Measurements from ENCODE around the gene CCKAR.

CCKAR gene

GRCh38 chr4:26457412-26457811, 32.9 kb downstream of the CCKAR start:
- DNase-seq: no peak

DNA sequence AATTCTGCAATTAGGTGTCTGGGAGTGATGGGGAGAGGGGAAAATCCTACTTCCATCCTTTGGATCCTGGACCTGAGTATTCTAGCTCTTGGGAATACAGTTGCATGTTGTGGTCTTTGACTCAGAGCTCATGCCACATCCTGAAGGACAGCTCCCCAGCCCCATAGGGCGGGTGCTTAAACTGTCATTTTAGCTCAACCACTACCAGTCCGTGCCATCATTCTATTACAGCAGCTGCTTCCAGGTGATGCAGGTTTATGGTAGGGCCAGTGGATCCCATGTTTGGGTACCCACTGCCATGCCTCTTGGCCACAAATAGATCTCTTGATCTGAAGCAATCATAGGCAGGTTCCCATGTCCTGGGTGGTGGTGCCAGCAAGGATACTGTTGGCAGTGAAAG, 34.7 kb downstream of the CCKAR start:
- DNase-seq: no peak

- no peak for DNase-seq
Measured at GRCh38 chr4:26454961-26455360, 35.3 kb downstream of the CCKAR start.

GRCh38 chr4:26452565-26453531, 37.4 kb downstream of the CCKAR start:
- no peak for DNase-seq

DNA sequence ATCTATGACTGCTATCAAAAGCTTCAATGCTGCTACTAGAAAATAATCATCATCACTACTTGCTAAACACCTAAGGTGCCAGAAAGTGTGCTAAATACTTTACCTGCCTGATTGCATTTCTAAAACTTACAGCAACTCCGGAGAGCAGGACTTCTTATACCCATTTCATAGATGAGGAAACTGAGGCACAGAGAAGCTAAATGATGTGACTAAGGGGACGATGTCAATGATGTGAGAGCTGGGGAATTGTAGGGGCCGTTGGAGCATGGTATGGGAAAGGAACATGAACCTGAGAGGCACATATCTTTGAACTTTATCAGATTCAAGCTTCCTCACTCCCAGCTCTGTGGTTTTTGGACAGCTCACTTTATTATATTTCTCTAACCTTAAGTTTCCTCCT, 38.7 kb downstream of the CCKAR start:
- no peak for DNase-seq

- no peak for DNase-seq
Measured at GRCh38 chr4:26450418-26450817, 39.9 kb downstream of the CCKAR start.

- no peak for DNase-seq
Measured at GRCh38 chr4:26447378-26447777, 42.9 kb downstream of the CCKAR start.

DNA sequence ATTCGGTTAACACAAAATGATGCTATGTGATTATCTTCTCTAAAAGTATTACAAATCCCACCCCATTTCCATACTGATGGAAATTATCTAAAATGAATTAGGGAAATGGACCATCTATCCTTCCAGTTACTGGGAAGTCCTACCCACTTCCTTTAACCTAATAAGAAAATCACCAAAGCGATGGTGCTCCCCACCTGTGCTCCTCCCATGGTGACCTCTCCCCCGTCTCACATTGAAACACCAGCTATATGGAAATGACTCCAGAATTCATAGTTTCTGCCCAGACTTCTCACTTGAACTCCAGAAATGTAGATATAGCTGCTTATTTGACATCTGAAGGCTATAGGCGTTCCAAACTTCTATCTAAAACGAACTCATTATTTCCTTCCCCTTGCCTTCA, 48.5 kb downstream of the CCKAR start:
- DNase-seq: no peak

GRCh38 chr4:26441102-26441501, 49.2 kb downstream of the CCKAR start:
- no peak for DNase-seq

DNA sequence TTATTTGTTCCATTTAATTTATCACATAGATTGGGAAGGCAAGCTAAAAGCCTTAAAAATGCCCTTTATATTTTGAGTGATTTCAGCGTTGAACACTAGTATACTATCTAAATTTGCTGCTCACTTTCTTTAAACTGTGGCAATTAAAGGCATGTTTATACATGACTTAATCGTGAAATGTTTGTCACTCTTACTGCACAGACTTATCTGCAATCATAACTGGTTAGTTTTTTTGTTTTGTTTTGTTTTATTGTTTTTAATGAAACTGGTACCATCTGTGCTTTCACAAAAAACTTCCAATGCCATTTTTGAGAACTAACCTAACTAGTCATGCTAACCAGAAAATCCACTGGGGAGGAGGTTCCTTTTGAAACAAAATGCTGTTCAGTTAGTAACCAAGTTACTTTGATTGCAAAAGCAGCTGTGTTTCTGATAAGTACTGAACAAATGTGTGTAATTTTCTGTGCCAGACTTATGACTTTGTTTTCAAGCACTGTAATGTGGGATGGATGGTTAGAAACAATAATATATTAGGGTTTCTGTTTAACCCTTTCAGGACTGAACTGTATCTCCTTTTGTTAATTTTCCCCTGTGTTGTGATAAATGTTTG, 56.1 kb downstream of the CCKAR start:
- DNase-seq: no peak

DNA sequence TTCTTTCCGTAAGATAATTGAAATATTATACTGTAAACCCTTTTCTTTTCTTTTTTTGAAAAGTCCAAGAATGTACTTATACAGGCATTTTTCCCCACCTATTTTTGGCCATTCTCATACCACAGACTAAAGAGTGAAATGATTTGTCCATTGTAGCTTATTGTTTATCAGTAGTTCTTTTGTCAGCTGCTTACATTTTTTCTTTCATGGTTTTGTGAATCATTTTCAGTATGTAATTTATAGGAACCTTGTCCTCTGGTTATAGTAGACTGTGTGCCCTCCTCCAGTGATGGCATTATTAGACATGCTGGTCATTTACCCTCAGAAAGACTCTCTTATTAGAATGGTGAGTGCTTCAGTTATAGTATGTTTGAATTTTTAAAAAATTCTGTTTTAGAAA, 56.7 kb downstream of the CCKAR start:
- DNase-seq: no peak

DNA sequence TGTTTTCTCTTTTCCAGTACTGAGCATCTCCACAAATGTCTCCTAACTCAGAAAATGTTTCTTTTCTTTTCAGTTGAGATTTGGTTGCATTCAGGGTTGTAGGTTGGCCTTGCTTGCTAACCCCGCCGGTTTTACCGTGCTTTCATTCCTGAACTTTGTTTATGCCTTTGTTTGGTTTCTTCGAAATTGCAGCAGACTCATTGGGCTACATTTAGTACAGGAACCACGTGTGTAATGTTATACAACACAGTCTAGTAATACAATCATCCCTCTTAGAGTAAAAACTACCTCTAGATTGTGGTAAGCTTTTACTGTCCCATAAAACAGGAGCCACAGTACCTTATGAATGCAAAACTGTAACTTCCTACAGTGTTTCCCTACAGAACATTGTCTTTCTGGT, 57.9 kb downstream of the CCKAR start:
- no peak for DNase-seq

DNA sequence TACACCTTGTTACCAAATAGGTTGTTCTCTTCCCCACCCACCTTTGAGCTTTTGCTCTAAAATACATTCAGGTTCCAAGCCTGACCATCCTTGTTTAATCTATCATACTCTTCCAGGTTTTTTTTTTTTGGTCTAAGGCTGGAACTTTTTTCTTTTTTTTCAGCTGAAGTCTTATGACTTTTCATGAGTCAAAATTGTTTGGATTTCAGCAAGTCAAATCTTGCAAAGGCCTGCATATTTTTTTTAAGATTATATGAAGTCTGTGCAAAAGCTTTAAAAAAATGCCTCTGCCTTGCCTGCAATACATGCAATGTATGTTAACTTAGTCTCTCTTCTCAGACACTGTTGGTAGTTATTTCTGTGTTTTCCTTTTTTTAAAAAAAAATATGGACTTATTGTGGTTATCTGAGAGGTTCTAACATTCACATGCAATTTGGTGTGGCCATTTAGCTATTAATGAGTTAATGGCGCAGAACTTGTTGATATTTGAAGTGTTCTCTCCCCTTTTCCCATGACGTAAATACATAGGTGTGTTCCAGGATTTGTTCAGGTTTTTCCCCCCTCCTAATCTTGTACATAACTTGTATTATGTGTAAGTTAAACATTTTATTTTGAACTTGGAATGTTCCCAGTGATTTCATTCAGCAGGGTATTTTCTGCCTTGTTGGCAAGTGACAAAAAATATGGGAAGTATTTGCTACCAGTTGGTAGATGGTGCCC, 58.7 kb downstream of the CCKAR start:
- no peak for DNase-seq
